Osteoblast (primary cell): ENCODE measurements around the gene FOSB. TPM values are rescaled to one million over a fixed set of nuclear protein-coding genes. Genes with fewer than 3 reads are reported as not detected.

Experiments
- DNase-seq: peaks from one replicate; pipeline ENCODE4 v3.0.0; 2011; ENCODE audit warnings: low spot score, mixed read lengths; ENCODE audit not compliant: insufficient read length; ENCODE audit errors: missing footprints
- H2AFZ ChIP-seq: 2 replicates; pipeline ENCODE4 v1.6.0; 2011; ENCODE audit warnings: mild to moderate bottlenecking, low read length
- H3K27ac ChIP-seq: 2 replicates; pipeline ENCODE4 v1.5.1; 2011; ENCODE audit warnings: mild to moderate bottlenecking, low read depth, low read length, moderate library complexity
- H3K27me3 ChIP-seq: 2 replicates; pipeline ENCODE4 v1.6.0; 2012; ENCODE audit warnings: mild to moderate bottlenecking, control low read depth, inconsistent platforms, low read length, moderate library complexity; ENCODE audit not compliant: insufficient read depth
- H3K36me3 ChIP-seq: 2 replicates; pipeline ENCODE4 v1.5.1; 2011; ENCODE audit warnings: mild to moderate bottlenecking, low read length, control low read depth, moderate library complexity; ENCODE audit not compliant: insufficient read depth
- H3K4me1 ChIP-seq: 2 replicates; pipeline ENCODE4 v1.5.1; 2011; ENCODE audit warnings: mild to moderate bottlenecking, low read length, control low read depth, moderate library complexity; ENCODE audit not compliant: insufficient read depth
- H3K4me2 ChIP-seq: 2 replicates; pipeline ENCODE4 v1.6.0; 2011; ENCODE audit warnings: mild to moderate bottlenecking, low read length; ENCODE audit not compliant: insufficient read depth
- H3K4me3 ChIP-seq: fragments of 200-600 bp; sonication (generic); 3 replicates; pipeline ENCODE4 v1.5.1; 2012; ENCODE audit warnings: mild to moderate bottlenecking, low read length, inconsistent platforms; ENCODE audit not compliant: insufficient read depth
- H3K79me2 ChIP-seq: 2 replicates; pipeline ENCODE4 v1.6.0; 2012; ENCODE audit warnings: mild to moderate bottlenecking, low read length, control low read depth, inconsistent platforms; ENCODE audit not compliant: insufficient read depth
- H3K9me3 ChIP-seq: 2 replicates; pipeline ENCODE4 v1.5.1; 2011; ENCODE audit warnings: low read depth, low read length, control low read depth
- H4K20me1 ChIP-seq: 2 replicates; pipeline ENCODE4 v1.6.0; 2012; ENCODE audit warnings: mild to moderate bottlenecking, low read length, control low read depth; ENCODE audit not compliant: insufficient read depth
- CTCF ChIP-seq: IDR thresholded peaks from 2 replicates; pipeline ENCODE4 v1.5.1; 2011; ENCODE audit warnings: mild to moderate bottlenecking, low read depth, low read length, moderate library complexity; ENCODE audit errors: extremely low read depth
- total RNA-seq: library from RNA; depleted of rRNA; stranded (reverse); fragments of >200 nt; gene quantifications from 2 replicates; pipeline ENCODE4 v1.2.3, GENCODE V29; 2012

FOSB gene
- total RNA-seq, 1 donor, result 3.3 TPM

- peak overlapping the region; percentile 83 for H3K4me2 ChIP-seq
- no peaks in the 10 kb centered on the region for H3K36me3 ChIP-seq
- peak overlapping the region; percentile 78 for H3K4me3 ChIP-seq
- peak overlapping the region; percentile 87 for H2AFZ ChIP-seq
- H3K9me3 ChIP-seq, result no peaks in the 10 kb centered on the region
- H3K4me1 ChIP-seq, result no peaks in the 10 kb centered on the region
- peak; percentile 73 for TF ChIP-seq CTCF
- no peaks in the 10 kb centered on the region for H4K20me1 ChIP-seq
- H3K27me3 ChIP-seq, result no peaks in the 10 kb centered on the region
- H3K79me2 ChIP-seq, result no peaks in the 10 kb centered on the region
- DNase-seq, result peak; percentile 97
- H3K27ac ChIP-seq, result no peak overlapping the region
These were observed 17.7 kb downstream of the FOSB start for GRCh38 chr19:45485305-45486077.

- Histone ChIP-seq H3K79me2 (no peaks in the 10 kb centered on the region), H3K9me3 (no peaks in the 10 kb centered on the region), H3K27ac (no peak overlapping the region), H3K4me2 (no peak overlapping the region), H3K36me3 (no peaks in the 10 kb centered on the region), H3K4me3 (no peak overlapping the region), H4K20me1 (no peaks in the 10 kb centered on the region), H3K4me1 (peaks cover 9% of the 10 kb centered on the region), H3K27me3 (no peaks in the 10 kb centered on the region), H2AFZ (no peak overlapping the region)
- no peak for TF ChIP-seq CTCF
- DNase-seq, result no peak
These were observed 20.9 kb downstream of the FOSB start for GRCh38 chr19:45488708-45489107.

GRCh38 chr19:45489216-45489855 is 21.5 kb downstream of the FOSB start:
- H3K4me3 ChIP-seq, result no peak overlapping the region
- H3K27ac ChIP-seq, result no peak overlapping the region
- no peaks in the 10 kb centered on the region for H3K79me2 ChIP-seq
- H3K27me3 ChIP-seq, result no peaks in the 10 kb centered on the region
- no peaks in the 10 kb centered on the region for H4K20me1 ChIP-seq
- no peak overlapping the region for H3K4me2 ChIP-seq
- H3K36me3 ChIP-seq, result no peaks in the 10 kb centered on the region
- H3K9me3 ChIP-seq, result no peaks in the 10 kb centered on the region
- no peak for DNase-seq
- TF ChIP-seq CTCF, result no peak
- no peak overlapping the region for H2AFZ ChIP-seq
- peaks cover 9% of the 10 kb centered on the region for H3K4me1 ChIP-seq

- H3K9me3 ChIP-seq, result no peaks in the 10 kb centered on the region
- no peak for TF ChIP-seq CTCF
- H3K79me2 ChIP-seq, result no peaks in the 10 kb centered on the region
- H2AFZ ChIP-seq, result no peak overlapping the region
- H3K4me1 ChIP-seq, result peaks cover 14% of the 10 kb centered on the region
- H3K27ac ChIP-seq, result no peak overlapping the region
- H4K20me1 ChIP-seq, result peaks cover 6% of the 10 kb centered on the region
- no peaks in the 10 kb centered on the region for H3K36me3 ChIP-seq
- peak overlapping the region; percentile 79 for H3K4me3 ChIP-seq
- H3K27me3 ChIP-seq, result peaks cover 16% of the 10 kb centered on the region
- H3K4me2 ChIP-seq, result peak overlapping the region; percentile 79
- no peak for DNase-seq
These were observed 24.4 kb downstream of the FOSB start for GRCh38 chr19:45492137-45492626.
